Ovary (tissue), 9 donors: ENCODE data around the gene CCDC57. TPM values are rescaled to one million over a fixed set of nuclear protein-coding genes. Genes with fewer than 3 reads are reported as not detected.

Experiments
- DNase-seq, 5 donors: peaks; one replicate each; pipeline ENCODE4 v3.0.0-alpha.2; 2019 to 2020
- H3K27ac ChIP-seq, 2 donors: fragments of 200-600 bp; one replicate each; pipeline versions ENCODE4 v1.5.1 to v1.8.0; 2019 to 2022
- H3K27me3 ChIP-seq: fragments of 200-600 bp; one replicate; pipeline ENCODE4 v1.8.0; 2022
- H3K36me3 ChIP-seq: fragments of 200-600 bp; sonication (generic); one replicate; pipeline ENCODE4 v1.5.1; 2019
- H3K4me1 ChIP-seq: one replicate; pipeline ENCODE4 v1.8.1; 2013; ENCODE audit warnings: mild to moderate bottlenecking, moderate library complexity; ENCODE audit not compliant: insufficient read depth
- H3K4me3 ChIP-seq: fragments of 200-600 bp; sonication (generic); one replicate; pipeline ENCODE4 v1.5.1; 2017
- H3K9me3 ChIP-seq, 2 donors: fragments of 200-600 bp in 1 of 2; sonication (generic) in 1 of 2; one replicate each; pipeline versions ENCODE4 v1.5.1 to v1.8.1; 2013 to 2019; ENCODE audit warnings: mild to moderate bottlenecking in 1 of 2, moderate library complexity in 1 of 2
- CTCF ChIP-seq, 3 donors: fragments of 450-650 bp in 2 of 3; fragments of 200-600 bp in 1 of 3; IDR thresholded peaks; one replicate each; pipeline versions ENCODE4 v1.5.1 to v1.8.0; 2016 to 2022; ENCODE audit warnings: antibody characterized with exemption in 3 of 3, mild to moderate bottlenecking in 1 of 3
- EP300 ChIP-seq: sonication (generic); formaldehyde crosslinking; IDR thresholded peaks from one replicate; pipeline ENCODE4 v1.6.1; 2017; ENCODE audit warnings: antibody characterized with exemption
- POLR2A ChIP-seq: fragments of 450-650 bp; IDR thresholded peaks from one replicate; pipeline ENCODE4 v1.6.1; 2017; ENCODE audit warnings: antibody characterized with exemption, mild to moderate bottlenecking, moderate library complexity
- WGBS, 3 donors: extraction: QIAGEN DNeasy Blood & Tissue Kit in 1 of 3; methylation state at CpG; one replicate each; pipeline versions ENCODE4 v1.1.5 to v1.1.7; 2013 to 2017; 5-methylcytosine and 5-hydroxymethylcytosine counted together
- intact Hi-C, 4 donors: fragments of 100-400 bp; cut with DNase I; formaldehyde crosslinking; loops; one replicate each; pipeline versions ENCODE4 v1.11.0 to v1.15.1; 2022 to 2023
- polyA plus RNA-seq, 2 donors: library from polyadenylated mRNA; stranded (reverse); fragments of 200-250 nt in 1 of 2; fragments of 350-450 nt in 1 of 2; fragmentation: Illumina TruSeq in 1 of 2; extraction: RNeasy Lipid Tissue Mini Kit (QIAGEN cat#74804) in 1 of 2; gene quantifications; one replicate each; pipeline ENCODE4 v1.2.3, GENCODE V29; 2013 to 2014
- total RNA-seq, 7 donors: library from RNA; depleted of rRNA in 2 of 7; stranded (reverse); fragments of >200 nt in 2 of 7; fragmentation: NEBNext Ultra II Directional in 3 of 7; extraction: Animal tissue kit (Norgen Biotek cat#: 25700) in 3 of 7; gene quantifications; one replicate each; pipeline versions ENCODE4 v1.1.0 to v1.2.4, GENCODE V29; 2016 to 2023
- donor health status: DM: no; HTN: no; CAD: no; lungs with moderate emphysema.
- donor health status: DM: no; HTN: no; CAD: no.
- donor health status: Bipolar disorder and iron deficiency.
- donor health status: DM: yes; HTN: yes; CAD: no.
- donor health status: DM: no; HTN: no; CAD: no.
- donor health status: DM: yes; HTN: yes; CAD: no.

Gene CCDC57
- total and polyA plus RNA-seq, 9 donors: 7.7 to 65.0 (median 40.3) TPM

- H3K9me3 ChIP-seq: no peaks in the 10 kb centered on the region
- DNase-seq: no peak
- H3K4me3 ChIP-seq: no peak overlapping the region
- no peak overlapping the region for H3K27ac ChIP-seq
- no peaks in the 10 kb centered on the region for H3K36me3 ChIP-seq
- intact Hi-C loops: no loop called here
- H3K27me3 ChIP-seq: no peaks in the 10 kb centered on the region
- TF ChIP-seq EP300 (no peak), CTCF (IDR thresholded peaks at IDR 0.05) (no peak), POLR2A (no peak)
- H3K4me1 ChIP-seq: no peaks in the 10 kb centered on the region
- WGBS, 3 donors: 34 to 43% (median 39%) methylated on average over 10 of the region's 10 CpGs
These were observed 10.2 kb upstream of the CCDC57 start for GRCh38 chr17:82222816-82223215.

- 62 to 72% (median 65%) methylated on average over 10 of the region's 10 CpGs for WGBS, 3 donors
These were observed 8.8 kb upstream of the CCDC57 start for GRCh38 chr17:82221341-82221902.

GRCh38 chr17:82219753-82220709 lies 7.4 kb upstream of the CCDC57 start:
- intact Hi-C loops: no loop called here
- Histone ChIP-seq H3K9me3 (no peaks in the 10 kb centered on the region), H3K27ac (no peak overlapping the region), H3K36me3 (no peaks in the 10 kb centered on the region), H3K4me1 (no peaks in the 10 kb centered on the region), H3K4me3 (no peak overlapping the region), H3K27me3 (no peaks in the 10 kb centered on the region)
- WGBS, 3 donors: 80 to 88% (median 82%) methylated on average over 11 of the region's 11 CpGs
- no peak for DNase-seq
- no peak for TF ChIP-seq EP300
- TF ChIP-seq CTCF (IDR thresholded peaks at IDR 0.05): no peak
- TF ChIP-seq POLR2A: no peak

More at GRCh38 chr17:82221341-82221902, 8.8 kb upstream of the CCDC57 start:
- Histone ChIP-seq H3K36me3 (no peaks in the 10 kb centered on the region), H3K27me3 (no peaks in the 10 kb centered on the region), H3K4me1 (no peaks in the 10 kb centered on the region), H3K4me3 (no peak overlapping the region), H3K9me3 (no peaks in the 10 kb centered on the region), H3K27ac (no peak overlapping the region)
- intact Hi-C loops: no loop called here
- DNase-seq: no peak
- TF ChIP-seq POLR2A: no peak
- no peak for TF ChIP-seq EP300
- TF ChIP-seq CTCF (IDR thresholded peaks at IDR 0.05): no peak

- no peaks in the 10 kb centered on the region for H3K4me1 ChIP-seq
- 86 to 88% (median 87%) methylated on average over 7 of the region's 7 CpGs for WGBS, 3 donors
These were observed 6.4 kb upstream of the CCDC57 start for GRCh38 chr17:82219083-82219482.

More at GRCh38 chr17:82219083-82219482, 6.4 kb upstream of the CCDC57 start:
- TF ChIP-seq EP300 (no peak), POLR2A (no peak), CTCF (IDR thresholded peaks at IDR 0.05) (no peak)
- no peak overlapping the region for H3K27ac ChIP-seq
- no peak for DNase-seq
- intact Hi-C loops: no loop called here
- no peaks in the 10 kb centered on the region for H3K9me3 ChIP-seq
- no peaks in the 10 kb centered on the region for H3K36me3 ChIP-seq
- no peak overlapping the region for H3K4me3 ChIP-seq
- H3K27me3 ChIP-seq: no peaks in the 10 kb centered on the region
